ENCODE data around the gene STXBP6. TPM values are rescaled to one million over a fixed set of nuclear protein-coding genes. Genes with fewer than 3 reads are reported as not detected.

Gene STXBP6
- total RNA-seq, 1 donor from 2014 or later, result 1.7 TPM

DNA sequence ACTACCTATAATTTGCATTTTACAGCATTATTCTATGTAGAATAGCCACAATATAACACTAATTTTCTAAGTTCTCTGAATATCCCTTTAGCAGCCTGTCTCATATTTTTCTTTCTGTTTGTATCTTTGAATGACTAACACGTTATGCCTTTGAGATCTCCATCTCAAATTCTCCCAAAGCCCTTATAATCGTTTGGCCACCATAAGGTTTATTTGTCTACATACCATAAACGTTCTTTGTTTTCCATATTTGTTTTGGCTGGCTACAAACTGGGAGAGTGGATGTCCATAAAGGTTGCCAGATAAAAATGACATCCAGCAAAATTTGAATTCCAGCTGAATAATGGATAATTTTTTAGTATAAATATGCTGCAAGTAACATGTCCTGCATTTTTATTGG lies 203.7 kb downstream of the STXBP6 start:
- H3K4me1 Mint-ChIP-seq (ENCODE audit: low read depth), result peaks cover 44% of the 10 kb centered on the region
- no peak overlapping the region for H3K27ac Mint-ChIP-seq (ENCODE audit: unreplicated experiment)
- TF ChIP-seq, protein P1, sequence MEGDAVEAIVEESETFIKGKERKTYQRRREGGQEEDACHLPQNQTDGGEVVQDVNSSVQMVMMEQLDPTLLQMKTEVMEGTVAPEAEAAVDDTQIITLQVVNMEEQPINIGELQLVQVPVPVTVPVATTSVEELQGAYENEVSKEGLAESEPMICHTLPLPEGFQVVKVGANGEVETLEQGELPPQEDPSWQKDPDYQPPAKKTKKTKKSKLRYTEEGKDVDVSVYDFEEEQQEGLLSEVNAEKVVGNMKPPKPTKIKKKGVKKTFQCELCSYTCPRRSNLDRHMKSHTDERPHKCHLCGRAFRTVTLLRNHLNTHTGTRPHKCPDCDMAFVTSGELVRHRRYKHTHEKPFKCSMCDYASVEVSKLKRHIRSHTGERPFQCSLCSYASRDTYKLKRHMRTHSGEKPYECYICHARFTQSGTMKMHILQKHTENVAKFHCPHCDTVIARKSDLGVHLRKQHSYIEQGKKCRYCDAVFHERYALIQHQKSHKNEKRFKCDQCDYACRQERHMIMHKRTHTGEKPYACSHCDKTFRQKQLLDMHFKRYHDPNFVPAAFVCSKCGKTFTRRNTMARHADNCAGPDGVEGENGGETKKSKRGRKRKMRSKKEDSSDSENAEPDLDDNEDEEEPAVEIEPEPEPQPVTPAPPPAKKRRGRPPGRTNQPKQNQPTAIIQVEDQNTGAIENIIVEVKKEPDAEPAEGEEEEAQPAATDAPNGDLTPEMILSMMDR (IDR thresholded peaks at IDR 0.05), result no peak
- no peaks in the 10 kb centered on the region for H3K27me3 Mint-ChIP-seq (ENCODE audit: low read depth)
- DNase-seq (ENCODE audit: low spot score), result no peak
- H3K9me3 Mint-ChIP-seq (ENCODE audit: low read depth), result no peaks in the 10 kb centered on the region
- no peaks in the 10 kb centered on the region for H3K36me3 Mint-ChIP-seq (ENCODE audit: low read depth)
- no peak overlapping the region for H3K4me3 Mint-ChIP-seq (ENCODE audit: unreplicated experiment)

DNA sequence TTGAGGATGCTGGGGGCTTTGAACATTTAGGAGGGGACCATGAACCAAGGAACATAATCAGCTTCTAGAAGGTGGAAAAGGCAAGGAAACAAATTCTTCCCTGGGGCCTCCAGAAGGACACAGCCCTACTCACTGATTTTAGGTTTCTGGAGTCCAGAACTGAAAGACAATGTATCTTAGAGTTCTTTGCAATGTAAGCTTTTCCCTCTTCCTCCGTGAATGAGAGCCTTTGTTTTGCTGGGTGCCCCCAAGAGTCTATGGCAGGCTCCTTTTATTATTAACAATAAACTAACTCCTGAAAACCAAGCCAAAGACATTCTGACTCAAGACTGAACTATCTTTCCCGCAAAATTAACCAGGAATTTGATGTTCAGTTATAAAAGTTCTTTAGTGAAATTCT lies 204.1 kb downstream of the STXBP6 start:
- H3K4me1 Mint-ChIP-seq (ENCODE audit: low read depth), result peaks cover 44% of the 10 kb centered on the region
- DNase-seq (ENCODE audit: low spot score), result no peak
- H3K27me3 Mint-ChIP-seq (ENCODE audit: low read depth), result no peaks in the 10 kb centered on the region
- no peak overlapping the region for H3K4me3 Mint-ChIP-seq (ENCODE audit: unreplicated experiment)
- no peaks in the 10 kb centered on the region for H3K9me3 Mint-ChIP-seq (ENCODE audit: low read depth)
- TF ChIP-seq, protein P1 (IDR thresholded peaks at IDR 0.05), result no peak
- H3K36me3 Mint-ChIP-seq (ENCODE audit: low read depth), result no peaks in the 10 kb centered on the region
- no peak overlapping the region for H3K27ac Mint-ChIP-seq (ENCODE audit: unreplicated experiment)

- peaks cover 42% of the 10 kb centered on the region for H3K4me1 Mint-ChIP-seq (ENCODE audit: low read depth)
- TF ChIP-seq, protein P1 (IDR thresholded peaks at IDR 0.05), result no peak
- H3K9me3 Mint-ChIP-seq (ENCODE audit: low read depth), result no peaks in the 10 kb centered on the region
- no peak overlapping the region for H3K4me3 Mint-ChIP-seq (ENCODE audit: unreplicated experiment)
- H3K36me3 Mint-ChIP-seq (ENCODE audit: low read depth), result no peaks in the 10 kb centered on the region
- H3K27ac Mint-ChIP-seq (ENCODE audit: unreplicated experiment), result no peak overlapping the region
- no peak for DNase-seq (ENCODE audit: low spot score)
- H3K27me3 Mint-ChIP-seq (ENCODE audit: low read depth), result no peaks in the 10 kb centered on the region
Measured at GRCh38 chr14:24844011-24844410, 205.9 kb downstream of the STXBP6 start.

DNA sequence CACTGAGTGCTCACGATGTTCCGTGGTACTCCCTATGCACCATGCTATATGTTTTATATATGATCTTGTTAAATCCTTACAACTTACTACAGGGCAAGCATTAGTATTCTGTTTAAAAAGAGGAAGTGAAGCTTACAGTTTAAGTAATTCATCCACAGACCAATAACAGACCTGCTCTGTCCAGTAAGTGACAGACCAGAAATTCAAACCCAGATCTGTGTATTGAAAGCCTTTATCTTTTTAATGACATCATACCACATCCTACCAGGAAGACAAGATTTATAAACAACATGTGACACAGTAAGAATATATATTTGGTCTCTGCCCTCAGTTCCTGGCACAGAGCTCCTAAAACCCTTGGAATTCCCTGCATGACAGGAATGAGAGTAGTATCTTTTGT lies 206.5 kb downstream of the STXBP6 start:
- TF ChIP-seq, protein P1 (IDR thresholded peaks at IDR 0.05), result no peak
- H3K9me3 Mint-ChIP-seq (ENCODE audit: low read depth), result no peaks in the 10 kb centered on the region
- DNase-seq (ENCODE audit: low spot score), result no peak
- H3K27ac Mint-ChIP-seq (ENCODE audit: unreplicated experiment), result no peak overlapping the region
- H3K36me3 Mint-ChIP-seq (ENCODE audit: low read depth), result no peaks in the 10 kb centered on the region
- no peaks in the 10 kb centered on the region for H3K27me3 Mint-ChIP-seq (ENCODE audit: low read depth)
- H3K4me1 Mint-ChIP-seq (ENCODE audit: low read depth), result peaks cover 42% of the 10 kb centered on the region
- H3K4me3 Mint-ChIP-seq (ENCODE audit: unreplicated experiment), result no peak overlapping the region

GRCh38 chr14:24840204-24840893 lies 209.6 kb downstream of the STXBP6 start:
- TF ChIP-seq, protein P1 (IDR thresholded peaks at IDR 0.05), result no peak

More at GRCh38 chr14:24840204-24840893, 209.6 kb downstream of the STXBP6 start:
- no peak for DNase-seq (ENCODE audit: low spot score)
- H3K36me3 Mint-ChIP-seq (ENCODE audit: low read depth), result no peaks in the 10 kb centered on the region
- H3K27me3 Mint-ChIP-seq (ENCODE audit: low read depth), result no peaks in the 10 kb centered on the region
- H3K27ac Mint-ChIP-seq (ENCODE audit: unreplicated experiment), result no peak overlapping the region
- peaks cover 42% of the 10 kb centered on the region for H3K4me1 Mint-ChIP-seq (ENCODE audit: low read depth)
- no peak overlapping the region for H3K4me3 Mint-ChIP-seq (ENCODE audit: unreplicated experiment)
- H3K9me3 Mint-ChIP-seq (ENCODE audit: low read depth), result no peaks in the 10 kb centered on the region
